ENCODE measurements around the gene FOXP1.

Gene FOXP1

GRCh38 chr3:71503525-71504249 is 79.8 kb downstream of the FOXP1 start:
- no peak for DNase-seq

DNA sequence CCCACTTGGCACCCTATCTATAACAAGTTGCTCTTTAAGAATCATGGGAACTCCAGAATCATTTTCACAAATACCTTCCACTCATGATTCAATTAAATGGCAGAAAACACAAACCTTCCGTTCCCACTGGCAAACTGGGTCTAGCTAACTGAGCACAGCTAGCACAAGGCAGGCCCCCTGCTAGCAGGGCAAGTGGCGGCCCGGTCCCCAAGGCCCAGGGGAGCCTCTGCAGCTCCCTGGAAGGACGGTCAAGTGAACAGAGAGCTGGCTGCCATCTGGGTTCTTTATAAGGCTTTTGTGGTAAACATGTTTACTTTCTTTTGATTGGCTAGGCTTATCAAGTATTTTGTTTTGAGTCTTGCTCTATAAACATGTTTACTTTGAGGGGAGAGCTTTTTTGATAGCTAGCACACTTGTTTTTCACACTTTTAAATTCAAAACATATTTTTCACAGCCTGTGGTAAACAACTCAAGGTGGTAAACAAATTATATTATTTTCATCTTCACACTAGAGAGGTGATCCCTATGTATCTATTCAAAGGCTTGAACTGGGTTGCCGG is 81.4 kb downstream of the FOXP1 start:
- no peak for DNase-seq

DNA sequence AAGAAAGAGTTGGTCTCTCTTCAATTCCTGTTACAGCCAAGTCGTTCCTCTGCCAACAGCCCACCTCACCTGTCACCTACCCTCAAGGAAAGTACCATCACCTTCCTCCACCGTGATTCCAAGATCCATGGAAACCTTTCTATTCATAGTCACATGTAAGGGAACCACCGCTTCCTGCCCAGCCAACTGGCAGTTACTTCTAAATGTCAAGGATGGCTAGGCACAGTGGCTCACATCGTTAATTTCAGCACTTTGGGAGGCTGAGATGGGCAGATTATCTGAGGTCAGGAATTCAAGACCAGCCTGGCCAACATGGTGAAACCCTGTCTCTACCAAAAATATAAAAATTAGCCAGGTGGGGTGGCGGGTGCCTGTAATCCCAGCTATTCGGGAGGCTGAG is 82.8 kb downstream of the FOXP1 start:
- DNase-seq, result no peak

DNA sequence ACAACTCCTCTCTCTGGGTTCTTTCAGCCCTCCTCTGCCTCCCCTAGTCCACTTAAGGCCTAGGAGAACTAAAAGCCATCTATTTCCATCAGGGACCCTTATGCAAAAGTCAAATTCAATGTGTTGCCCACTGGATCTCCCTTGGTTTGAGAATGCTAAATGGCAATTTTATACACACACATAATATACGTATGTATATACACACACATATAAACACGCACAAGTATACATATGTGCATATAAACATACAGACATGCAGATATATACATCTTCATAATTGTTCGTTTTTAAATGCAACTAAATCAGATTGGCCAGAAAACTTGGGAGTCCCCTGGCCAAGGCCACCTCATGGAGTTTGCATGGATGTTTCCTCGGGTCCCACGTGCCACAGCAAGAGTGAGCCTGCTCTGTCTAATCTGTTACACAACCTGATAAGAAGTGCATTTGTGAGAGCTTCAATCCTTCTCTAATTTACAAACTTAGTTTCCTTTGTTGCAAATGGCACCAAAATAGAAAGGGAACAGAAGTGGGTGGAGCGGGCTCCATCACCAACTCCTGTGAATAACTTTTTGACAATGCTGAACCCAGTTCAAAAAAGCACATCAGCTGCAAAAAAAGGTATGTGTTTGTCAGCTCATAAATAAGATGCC is 84.2 kb downstream of the FOXP1 start:
- no peak for DNase-seq

- no peak for DNase-seq
Measured at GRCh38 chr3:71498543-71498942, 85.0 kb downstream of the FOXP1 start.

DNA sequence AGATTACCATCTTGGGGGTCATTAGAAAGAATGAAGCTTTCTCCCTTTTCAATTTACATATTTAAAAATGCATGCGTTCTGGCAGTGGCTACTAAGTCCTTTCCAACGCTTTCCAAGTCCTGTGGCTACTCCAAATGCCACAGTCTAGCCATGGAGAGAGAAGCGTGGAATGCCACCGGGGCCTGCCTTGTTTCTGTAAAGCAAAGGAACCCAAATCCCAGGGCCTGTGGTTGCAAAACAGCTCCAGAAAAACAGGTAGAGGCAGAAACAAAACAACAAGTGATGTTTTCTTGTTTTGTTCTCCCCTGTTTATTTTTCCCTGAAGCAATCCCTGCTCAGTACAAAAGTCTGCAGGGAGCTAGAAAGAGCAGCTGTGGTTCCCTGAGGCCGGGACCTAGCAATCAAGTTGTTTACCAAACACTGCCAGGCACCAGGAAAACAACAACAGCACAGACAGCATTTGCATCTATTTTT is 85.5 kb downstream of the FOXP1 start:
- no peak for DNase-seq

DNA sequence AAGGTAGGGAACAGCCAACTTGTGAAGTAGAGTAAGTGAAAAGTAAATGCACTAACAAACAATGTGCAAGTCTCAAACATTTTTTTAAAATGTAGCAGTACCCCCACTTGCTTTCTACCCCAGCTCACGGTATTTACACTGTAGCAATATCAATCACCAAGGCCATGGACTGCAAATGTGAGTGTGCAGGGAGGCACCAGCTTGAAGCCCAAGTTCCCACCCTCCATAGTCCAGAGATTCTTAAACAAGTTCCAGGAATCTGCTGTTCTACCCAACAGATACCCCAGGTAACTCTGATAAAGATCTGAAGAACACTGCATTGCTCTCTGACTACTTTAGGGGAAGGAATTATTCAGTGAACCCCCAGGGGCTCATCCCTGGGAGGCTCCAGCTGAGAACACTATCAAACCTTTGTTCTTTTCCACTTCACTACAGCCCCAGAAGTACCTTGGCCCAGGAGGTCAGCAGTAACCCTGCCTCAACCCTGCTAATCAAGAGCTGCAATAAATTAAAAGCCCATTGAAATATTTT is 86.1 kb downstream of the FOXP1 start:
- DNase-seq, result no peak

DNA sequence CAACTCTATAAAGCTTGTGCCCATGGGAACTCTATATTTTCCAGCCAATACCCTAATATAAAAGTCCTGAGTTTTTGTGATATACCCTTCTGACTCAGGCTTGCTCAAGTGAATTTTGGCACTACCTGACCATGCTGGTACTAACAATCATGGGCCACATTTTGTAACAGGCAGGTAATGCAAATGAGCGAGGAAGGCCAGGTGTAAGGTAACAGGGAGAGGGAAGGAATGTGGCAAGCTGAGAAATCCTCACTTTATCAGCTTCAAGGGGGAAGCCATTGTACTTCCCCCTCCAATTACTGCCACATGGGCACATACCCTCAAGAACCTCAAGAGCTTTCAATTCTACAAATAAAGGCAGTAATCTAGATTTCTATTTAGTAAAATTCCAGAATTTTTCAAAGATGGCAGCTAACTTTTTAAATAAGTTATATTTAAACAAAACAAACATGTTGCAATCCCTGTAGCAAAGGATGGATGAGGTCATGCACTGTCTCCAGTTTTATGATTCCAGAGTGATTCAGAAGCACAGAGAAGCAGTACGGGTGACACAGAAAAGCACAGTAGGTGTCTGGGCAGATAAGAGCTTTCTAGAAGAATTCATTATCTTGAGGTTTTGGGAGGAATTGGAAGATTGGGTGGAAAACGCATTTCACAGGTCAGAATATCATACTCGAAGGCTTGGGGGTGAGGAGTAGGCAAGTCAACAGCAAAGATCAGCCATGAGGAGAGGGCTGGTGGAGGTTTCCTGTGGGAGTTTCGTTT is 87.6 kb downstream of the FOXP1 start:
- DNase-seq, result no peak

DNA sequence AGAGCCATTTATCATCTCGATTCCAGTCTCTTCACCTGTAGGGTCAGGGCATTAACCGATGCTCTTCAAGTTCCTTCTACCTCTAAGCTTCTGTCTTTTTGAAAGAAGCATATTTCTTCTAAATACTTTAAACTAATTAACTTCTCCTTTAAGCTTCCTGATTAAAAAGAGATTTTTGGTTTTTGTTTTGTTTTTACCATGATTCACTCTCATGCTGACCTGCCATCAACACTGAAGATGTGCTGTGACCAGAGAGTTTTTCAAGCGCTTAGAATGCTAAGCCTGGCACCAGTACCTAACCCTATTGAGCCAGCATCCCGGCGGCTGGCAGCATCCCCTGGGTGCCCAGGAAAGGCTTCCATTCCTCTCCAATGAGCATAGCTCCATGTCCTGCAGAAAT is 89.3 kb downstream of the FOXP1 start:
- DNase-seq, result no peak

GRCh38 chr3:71492974-71493771 is 90.4 kb downstream of the FOXP1 start:
- DNase-seq, result no peak

GRCh38 chr3:71492566-71492965 is 91.0 kb downstream of the FOXP1 start:
- DNase-seq, result no peak

- DNase-seq, result no peak
Measured at GRCh38 chr3:71491154-71491752, 92.3 kb downstream of the FOXP1 start.

GRCh38 chr3:71490692-71491091 is 92.8 kb downstream of the FOXP1 start:
- no peak for DNase-seq

DNA sequence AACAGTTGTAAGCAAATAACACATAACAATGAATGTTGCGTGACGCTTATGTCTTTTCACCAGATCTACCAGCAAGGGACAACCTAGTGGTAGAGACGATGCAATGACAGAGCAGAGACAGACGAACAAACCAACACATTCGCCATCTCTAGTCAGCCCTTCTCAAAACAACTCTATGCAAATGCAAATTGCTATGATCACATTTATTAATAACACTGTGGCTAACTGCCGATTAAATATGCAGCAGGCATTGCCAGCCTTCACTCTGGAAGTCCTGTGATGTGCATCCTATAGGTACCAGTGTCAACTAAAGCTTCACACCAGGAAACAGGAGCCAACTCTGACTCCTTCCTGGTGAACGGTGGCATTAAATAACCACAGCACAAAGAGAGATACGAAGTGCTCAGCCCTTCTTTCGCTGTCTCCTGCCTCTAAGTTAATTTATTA is 94.2 kb downstream of the FOXP1 start:
- no peak for DNase-seq

- no peak for DNase-seq
Measured at GRCh38 chr3:71488882-71489281, 94.6 kb downstream of the FOXP1 start.

DNA sequence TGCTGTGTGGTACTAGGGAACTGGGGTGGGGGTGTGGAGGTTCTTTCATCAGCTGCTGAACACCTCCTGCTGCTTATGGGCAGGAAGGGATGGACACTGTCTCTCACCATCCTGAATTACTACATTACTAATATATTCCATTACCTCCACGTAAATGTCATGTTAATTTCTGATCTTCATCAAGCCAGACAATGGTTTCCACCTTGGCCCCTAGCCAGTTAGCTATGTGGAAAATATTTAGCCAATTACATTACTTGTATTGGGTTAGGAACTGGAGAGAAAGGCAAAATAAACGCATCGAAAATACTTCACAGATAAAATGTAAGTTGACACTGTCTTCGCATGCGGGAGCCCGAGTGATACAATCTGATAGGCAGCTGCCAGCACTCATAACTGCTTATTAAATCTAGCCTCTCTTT is 95.1 kb downstream of the FOXP1 start:
- no peak for DNase-seq

DNA sequence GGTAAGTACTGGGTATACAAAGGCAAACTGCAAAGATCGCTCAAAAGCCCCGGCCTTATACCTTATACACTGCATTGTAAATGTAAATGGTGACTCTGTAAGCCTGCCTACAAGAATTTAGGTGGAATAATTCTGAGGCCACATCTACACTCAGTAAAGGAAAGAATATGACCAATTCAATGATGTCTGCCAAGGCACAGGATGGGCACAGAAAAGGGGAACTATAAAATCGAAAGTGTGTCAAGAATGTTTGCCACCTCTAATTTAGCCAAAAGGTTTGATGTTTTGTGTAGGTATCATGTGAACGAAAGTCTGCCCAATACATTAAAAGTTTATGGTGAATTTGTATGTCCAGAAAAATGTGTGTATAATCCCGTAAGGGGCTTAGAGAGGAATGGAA is 96.1 kb downstream of the FOXP1 start:
- no peak for DNase-seq

- DNase-seq, result no peak
Measured at GRCh38 chr3:71486831-71487230, 96.7 kb downstream of the FOXP1 start.

- no peak for DNase-seq
Measured at GRCh38 chr3:71485896-71486295, 97.6 kb downstream of the FOXP1 start.

GRCh38 chr3:71484452-71484851 is 99.1 kb downstream of the FOXP1 start:
- DNase-seq, result no peak

- DNase-seq, result no peak
Measured at GRCh38 chr3:71484047-71484446, 99.5 kb downstream of the FOXP1 start.

GRCh38 chr3:71482771-71483170 is 100.8 kb downstream of the FOXP1 start:
- no peak for DNase-seq
